K562 (cell line): ENCODE results near the gene MPHOSPH9. TPM values are rescaled to one million over a fixed set of nuclear protein-coding genes. Genes with fewer than 3 reads are reported as not detected.

Experiments used
- ARNT ChIP-seq, 2 experiments: fragments of 450-650 bp; IDR thresholded peaks; 2 replicates each; pipeline ENCODE4 v1.6.1; 2016; ENCODE audit warnings: mild to moderate bottlenecking in 1 of 2
- BCOR ChIP-seq: fragments of 450-650 bp; IDR thresholded peaks from 2 replicates; pipeline ENCODE4 v1.6.1; 2016
- BHLHE40 ChIP-seq: IDR thresholded peaks from 2 replicates; pipeline ENCODE4 v1.6.1; 2011; ENCODE audit warnings: low read length, improper control_type of control experiment
- CCAR2 ChIP-seq: fragments of 200-400 bp; formaldehyde crosslinking; IDR thresholded peaks from 2 replicates; pipeline ENCODE4 v1.6.1; 2017; ENCODE audit warnings: mild to moderate bottlenecking, low read depth, low read length
- CLOCK ChIP-seq: fragments of 250-450 bp; sonication (Bioruptor Pico); IDR thresholded peaks from 2 replicates; pipeline ENCODE4 v1.4.0; 2020; ENCODE audit warnings: mild to moderate bottlenecking, moderate library complexity, borderline replicate concordance
- CTBP1 ChIP-seq: fragments of 450-650 bp; IDR thresholded peaks from 2 replicates; pipeline ENCODE4 v1.6.1; 2016; ENCODE audit warnings: borderline replicate concordance
- E2F1 ChIP-seq: sonication (generic); formaldehyde crosslinking; IDR thresholded peaks from 2 replicates; pipeline ENCODE4 v1.8.1; 2023; ENCODE audit warnings: mild to moderate bottlenecking, missing genetic modification reagents, moderate library complexity
- MXD1 ChIP-seq: fragments of 250-450 bp; sonication (Bioruptor Pico); IDR thresholded peaks from 2 replicates; pipeline ENCODE4 v1.8.0; 2021; ENCODE audit warnings: borderline replicate concordance, mild to moderate bottlenecking, moderate library complexity; ENCODE audit not compliant: poor library complexity, severe bottlenecking
- POLR2G ChIP-seq: fragments of 200-400 bp; formaldehyde crosslinking; IDR thresholded peaks from 2 replicates; pipeline ENCODE4 v1.6.1; 2017; ENCODE audit warnings: low read depth, mild to moderate bottlenecking, antibody characterized with exemption, low read length, moderate library complexity
- POLR3A ChIP-seq: IDR thresholded peaks from 2 replicates; pipeline ENCODE4 v1.6.1; 2011; ENCODE audit warnings: borderline replicate concordance, mild to moderate bottlenecking, moderate library complexity; ENCODE audit not compliant: insufficient read length, insufficient read depth; ENCODE audit errors: extremely low read depth
- polyA plus RNA-seq, 8 experiments: library from polyadenylated mRNA; depleted of rRNA in 4 of 8; stranded (reverse) in 5 of 8; unstranded in 3 of 8; fragments of >200 nt; fragmentation: Nextera tagmentation in 2 of 8; fragmentation: Illumina TruSeq in 1 of 8; extraction: Ambion mirVana in 2 of 8; extraction: Trizol in 1 of 8; gene quantifications; 2 replicates each; pipeline versions ENCODE4 v1.2.1 to v1.2.3, GENCODE V29; 2011 to 2014; ENCODE audit warnings: inconsistent platforms in 1 of 8, missing spikeins in 1 of 8
- total RNA-seq, 7 experiments: library from RNA; depleted of rRNA in 6 of 7; stranded (reverse); fragments of >200 nt in 6 of 7; fragmentation: Illumina TruSeq in 2 of 7; extraction: Trizol in 2 of 7; gene quantifications; 2 replicates each; pipeline versions ENCODE4 v1.2.1 to v1.2.3, GENCODE V29; 2011 to 2021; ENCODE audit warnings: low replicate concordance in 1 of 7
- TF ChIP-seq, protein P1 (sequence below): sonication (generic); formaldehyde crosslinking; IDR thresholded peaks from 2 replicates; pipeline ENCODE4 v1.8.0; 2022; ENCODE audit warnings: mild to moderate bottlenecking, missing genetic modification reagents, borderline replicate concordance
- TF ChIP-seq, protein P2 (sequence below), 2 experiments: IDR thresholded peaks; 2 replicates each; pipeline ENCODE4 v1.6.1; 2011; ENCODE audit warnings: borderline replicate concordance in 1 of 2, control low read depth in 1 of 2, low read depth in 1 of 2, low read length in 1 of 2, mild to moderate bottlenecking in 1 of 2, mixed read lengths in 1 of 2, moderate library complexity in 1 of 2; ENCODE audit not compliant: insufficient read depth in 1 of 2, insufficient read length in 1 of 2, poor library complexity in 1 of 2, severe bottlenecking in 1 of 2; ENCODE audit errors: extremely low read depth in 1 of 2
- TF ChIP-seq, protein P3 (sequence below): fragments of 250-450 bp; sonication (Bioruptor Pico); IDR thresholded peaks from 2 replicates; pipeline ENCODE4 v1.9.0; 2021; ENCODE audit warnings: mild to moderate bottlenecking, inconsistent platforms
- TF ChIP-seq, protein P4 (sequence below): sonication (generic); formaldehyde crosslinking; IDR thresholded peaks from 2 replicates; pipeline ENCODE4 v1.9.0; 2022; ENCODE audit warnings: mild to moderate bottlenecking, missing genetic modification reagents

The MPHOSPH9 gene
- total and polyA plus RNA-seq, 9 of the 15 experiments (the other 6 are each of a cell fraction or from before 2014, with no cell fraction given): 14.2 to 103 (median 54.5) TPM

GRCh38 chr12:123150744-123151456, 82.0 kb downstream of the MPHOSPH9 start, which contains the start of gene PITPNM2 (continued):
- TF ChIP-seq CLOCK (no peak), POLR3A (no peak), CTBP1 (peak; percentile 31; the same call in 1 of the 2 replicates), MXD1 (CRISPR knock-in tag) (no peak), POLR2G (peak; percentile 78), CCAR2 (no peak), BCOR (no peak), ARNT (IDR thresholded peaks at IDR 0.05) (no peak), E2F1 (CRISPR knock-in tag) (no peak), BHLHE40 (peak; percentile 66)
- TF ChIP-seq, protein P1, sequence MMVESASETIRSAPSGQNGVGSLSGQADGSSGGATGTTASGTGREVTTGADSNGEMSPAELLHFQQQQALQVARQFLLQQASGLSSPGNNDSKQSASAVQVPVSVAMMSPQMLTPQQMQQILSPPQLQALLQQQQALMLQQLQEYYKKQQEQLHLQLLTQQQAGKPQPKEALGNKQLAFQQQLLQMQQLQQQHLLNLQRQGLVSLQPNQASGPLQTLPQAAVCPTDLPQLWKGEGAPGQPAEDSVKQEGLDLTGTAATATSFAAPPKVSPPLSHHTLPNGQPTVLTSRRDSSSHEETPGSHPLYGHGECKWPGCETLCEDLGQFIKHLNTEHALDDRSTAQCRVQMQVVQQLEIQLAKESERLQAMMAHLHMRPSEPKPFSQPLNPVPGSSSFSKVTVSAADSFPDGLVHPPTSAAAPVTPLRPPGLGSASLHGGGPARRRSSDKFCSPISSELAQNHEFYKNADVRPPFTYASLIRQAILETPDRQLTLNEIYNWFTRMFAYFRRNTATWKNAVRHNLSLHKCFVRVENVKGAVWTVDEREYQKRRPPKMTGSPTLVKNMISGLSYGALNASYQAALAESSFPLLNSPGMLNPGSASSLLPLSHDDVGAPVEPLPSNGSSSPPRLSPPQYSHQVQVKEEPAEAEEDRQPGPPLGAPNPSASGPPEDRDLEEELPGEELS: no peak
- TF ChIP-seq, protein P2, sequence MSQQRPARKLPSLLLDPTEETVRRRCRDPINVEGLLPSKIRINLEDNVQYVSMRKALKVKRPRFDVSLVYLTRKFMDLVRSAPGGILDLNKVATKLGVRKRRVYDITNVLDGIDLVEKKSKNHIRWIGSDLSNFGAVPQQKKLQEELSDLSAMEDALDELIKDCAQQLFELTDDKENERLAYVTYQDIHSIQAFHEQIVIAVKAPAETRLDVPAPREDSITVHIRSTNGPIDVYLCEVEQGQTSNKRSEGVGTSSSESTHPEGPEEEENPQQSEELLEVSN (IDR thresholded peaks at IDR 0.05; ENCODE audit: borderline replicate concordance in 1 of 2, extremely low read depth in 1 of 2, insufficient read depth in 1 of 2, insufficient read length in 1 of 2, low read depth in 1 of 2, low read length in 1 of 2, poor library complexity in 1 of 2, severe bottlenecking in 1 of 2): peak; percentile 83 to 97
- TF ChIP-seq, protein P3, sequence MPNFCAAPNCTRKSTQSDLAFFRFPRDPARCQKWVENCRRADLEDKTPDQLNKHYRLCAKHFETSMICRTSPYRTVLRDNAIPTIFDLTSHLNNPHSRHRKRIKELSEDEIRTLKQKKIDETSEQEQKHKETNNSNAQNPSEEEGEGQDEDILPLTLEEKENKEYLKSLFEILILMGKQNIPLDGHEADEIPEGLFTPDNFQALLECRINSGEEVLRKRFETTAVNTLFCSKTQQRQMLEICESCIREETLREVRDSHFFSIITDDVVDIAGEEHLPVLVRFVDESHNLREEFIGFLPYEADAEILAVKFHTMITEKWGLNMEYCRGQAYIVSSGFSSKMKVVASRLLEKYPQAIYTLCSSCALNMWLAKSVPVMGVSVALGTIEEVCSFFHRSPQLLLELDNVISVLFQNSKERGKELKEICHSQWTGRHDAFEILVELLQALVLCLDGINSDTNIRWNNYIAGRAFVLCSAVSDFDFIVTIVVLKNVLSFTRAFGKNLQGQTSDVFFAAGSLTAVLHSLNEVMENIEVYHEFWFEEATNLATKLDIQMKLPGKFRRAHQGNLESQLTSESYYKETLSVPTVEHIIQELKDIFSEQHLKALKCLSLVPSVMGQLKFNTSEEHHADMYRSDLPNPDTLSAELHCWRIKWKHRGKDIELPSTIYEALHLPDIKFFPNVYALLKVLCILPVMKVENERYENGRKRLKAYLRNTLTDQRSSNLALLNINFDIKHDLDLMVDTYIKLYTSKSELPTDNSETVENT (CRISPR knock-in tag): 0 out of 2 replicates have a peak, but pooled peaks have one; percentile 4
- TF ChIP-seq, protein P4, sequence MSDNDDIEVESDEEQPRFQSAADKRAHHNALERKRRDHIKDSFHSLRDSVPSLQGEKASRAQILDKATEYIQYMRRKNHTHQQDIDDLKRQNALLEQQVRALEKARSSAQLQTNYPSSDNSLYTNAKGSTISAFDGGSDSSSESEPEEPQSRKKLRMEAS (CRISPR knock-in tag): no peak
